ENCODE measurements around the gene NPHP4. TPM values are rescaled to one million over a fixed set of nuclear protein-coding genes. Genes with fewer than 3 reads are reported as not detected.

The NPHP4 gene
- total RNA-seq, 1 donor from 2014 or later = 33.2 TPM

DNA sequence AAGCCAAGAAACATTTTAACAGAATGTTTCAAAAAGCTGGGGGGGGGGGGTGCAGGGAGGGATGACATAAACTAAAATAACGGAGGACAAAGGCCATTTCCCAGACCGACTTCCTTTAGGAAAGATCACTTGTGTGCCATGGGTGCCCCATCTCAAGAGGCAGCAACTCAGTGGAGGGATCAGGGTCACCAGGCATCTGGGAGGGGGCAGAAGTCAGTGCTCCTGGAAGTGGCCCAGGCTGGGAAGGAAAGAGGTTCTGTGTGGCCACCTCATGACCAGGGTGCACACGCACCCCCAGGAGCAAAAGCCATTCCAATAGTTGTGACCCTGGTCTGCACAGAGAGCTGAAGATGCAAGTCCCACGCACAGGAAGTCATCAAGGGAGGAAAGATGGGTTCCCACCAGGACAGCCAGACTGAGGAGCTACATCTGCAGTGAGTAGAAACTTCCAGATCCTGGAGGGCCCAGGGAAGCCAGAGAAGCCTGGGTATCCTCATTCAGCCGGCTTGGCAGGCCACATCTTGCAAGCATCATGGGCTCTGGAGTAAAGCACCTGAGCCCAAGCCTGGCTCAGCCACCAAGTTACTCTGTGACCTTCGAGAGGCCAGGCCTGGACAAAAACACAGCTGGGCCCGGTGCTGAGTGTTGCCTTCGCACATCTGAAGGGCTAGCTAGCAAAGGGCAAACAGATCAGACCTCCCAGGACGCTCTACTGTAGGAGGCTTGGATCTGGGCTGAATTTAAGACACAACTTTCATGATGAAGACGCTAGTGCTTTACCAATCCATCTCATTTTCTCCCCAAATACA lies 36.0 kb downstream of the NPHP4 start:
- DNase-seq (ENCODE audit: low read depth, low spot score) = no peak

DNA sequence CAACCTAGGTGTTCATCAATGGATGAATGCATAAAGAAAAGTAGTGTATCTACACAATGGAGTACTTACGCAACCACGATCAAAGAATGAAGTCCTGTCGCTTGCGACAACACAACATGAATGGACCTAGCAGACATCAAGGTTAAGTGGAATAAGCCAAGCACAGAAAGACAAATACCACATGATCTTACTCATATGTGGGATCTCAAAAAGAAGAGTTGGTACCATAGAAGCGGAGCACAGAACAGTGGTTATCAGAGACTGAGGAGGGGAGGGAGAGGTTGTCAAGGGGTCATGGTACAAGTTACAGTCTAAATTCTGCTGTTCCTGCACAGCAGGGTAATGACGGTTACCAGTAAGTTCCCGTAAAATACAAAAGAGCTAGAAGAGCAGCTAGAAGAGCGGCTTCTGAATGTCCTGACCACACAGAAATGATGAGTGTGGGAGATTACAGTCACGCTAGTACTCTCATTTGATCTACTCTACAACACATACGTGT lies 36.7 kb downstream of the NPHP4 start:
- Mint-ChIP-seq H3K4me3 (no peak overlapping the region), H3K4me1 (no peaks in the 10 kb centered on the region), H3K27me3 (ENCODE audit: low read depth) (no peaks in the 10 kb centered on the region), H3K27ac (ENCODE audit: unreplicated experiment) (no peak overlapping the region), H3K36me3 (ENCODE audit: low read depth) (peaks cover 20% of the 10 kb centered on the region), H3K9me3 (no peaks in the 10 kb centered on the region)
- TF ChIP-seq, protein P1, sequence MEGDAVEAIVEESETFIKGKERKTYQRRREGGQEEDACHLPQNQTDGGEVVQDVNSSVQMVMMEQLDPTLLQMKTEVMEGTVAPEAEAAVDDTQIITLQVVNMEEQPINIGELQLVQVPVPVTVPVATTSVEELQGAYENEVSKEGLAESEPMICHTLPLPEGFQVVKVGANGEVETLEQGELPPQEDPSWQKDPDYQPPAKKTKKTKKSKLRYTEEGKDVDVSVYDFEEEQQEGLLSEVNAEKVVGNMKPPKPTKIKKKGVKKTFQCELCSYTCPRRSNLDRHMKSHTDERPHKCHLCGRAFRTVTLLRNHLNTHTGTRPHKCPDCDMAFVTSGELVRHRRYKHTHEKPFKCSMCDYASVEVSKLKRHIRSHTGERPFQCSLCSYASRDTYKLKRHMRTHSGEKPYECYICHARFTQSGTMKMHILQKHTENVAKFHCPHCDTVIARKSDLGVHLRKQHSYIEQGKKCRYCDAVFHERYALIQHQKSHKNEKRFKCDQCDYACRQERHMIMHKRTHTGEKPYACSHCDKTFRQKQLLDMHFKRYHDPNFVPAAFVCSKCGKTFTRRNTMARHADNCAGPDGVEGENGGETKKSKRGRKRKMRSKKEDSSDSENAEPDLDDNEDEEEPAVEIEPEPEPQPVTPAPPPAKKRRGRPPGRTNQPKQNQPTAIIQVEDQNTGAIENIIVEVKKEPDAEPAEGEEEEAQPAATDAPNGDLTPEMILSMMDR (conservative IDR thresholded peaks at IDR 0.05) = no peak
- DNase-seq (ENCODE audit: low read depth, low spot score) = no peak

More for the DNA sequence above, 36.0 kb downstream of the NPHP4 start:
- Mint-ChIP-seq H3K36me3 (ENCODE audit: low read depth) (peaks cover 18% of the 10 kb centered on the region), H3K9me3 (no peaks in the 10 kb centered on the region), H3K27me3 (ENCODE audit: low read depth) (no peaks in the 10 kb centered on the region), H3K4me1 (no peaks in the 10 kb centered on the region), H3K27ac (ENCODE audit: unreplicated experiment) (no peak overlapping the region), H3K4me3 (no peak overlapping the region)
- TF ChIP-seq, protein P1 (conservative IDR thresholded peaks at IDR 0.05) = no peak

DNA sequence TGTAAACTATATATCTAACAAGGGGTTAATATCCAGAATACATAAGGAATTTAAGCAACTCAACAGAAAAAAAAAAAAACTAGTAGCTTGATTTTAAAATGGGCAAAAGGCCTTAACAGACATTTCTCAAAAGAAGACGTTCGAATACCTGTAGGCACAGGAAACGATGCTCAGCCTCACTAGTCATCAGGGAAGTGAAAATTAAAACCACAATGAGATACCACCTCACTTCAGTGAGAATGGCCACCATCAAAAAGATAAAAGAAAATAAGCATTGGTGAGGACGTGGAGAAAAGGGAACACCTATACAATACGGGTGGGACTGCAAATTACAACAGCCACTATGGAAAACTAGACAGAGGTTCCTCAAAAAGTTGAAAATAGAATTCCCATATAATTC lies 37.3 kb downstream of the NPHP4 start:
- Mint-ChIP-seq H3K4me3 (no peak overlapping the region), H3K27me3 (ENCODE audit: low read depth) (no peaks in the 10 kb centered on the region), H3K27ac (ENCODE audit: unreplicated experiment) (no peak overlapping the region), H3K4me1 (no peaks in the 10 kb centered on the region), H3K9me3 (no peaks in the 10 kb centered on the region), H3K36me3 (ENCODE audit: low read depth) (peaks cover 16% of the 10 kb centered on the region)
- TF ChIP-seq, protein P1 (conservative IDR thresholded peaks at IDR 0.05) = no peak
- no peak for DNase-seq (ENCODE audit: low read depth, low spot score)

DNA sequence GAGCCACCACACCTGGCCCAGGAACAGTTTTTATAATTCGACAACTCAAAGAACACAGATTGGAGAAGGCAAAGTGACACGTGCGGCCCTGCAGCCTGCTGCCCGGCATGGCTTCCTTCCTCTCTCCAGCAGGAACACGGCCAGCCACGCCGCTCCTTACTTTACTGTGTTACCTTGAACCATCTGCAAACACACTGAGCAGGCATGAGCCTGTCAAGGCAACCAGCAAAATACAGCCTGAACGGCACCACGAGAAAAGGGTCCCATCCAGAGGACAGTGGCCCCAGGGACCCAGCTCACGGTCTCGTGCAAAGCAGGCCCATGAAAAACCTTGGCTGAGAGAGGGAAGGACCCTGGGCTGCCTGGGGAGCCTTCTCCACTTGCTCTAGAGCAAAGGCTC lies 38.8 kb downstream of the NPHP4 start:
- TF ChIP-seq, protein P1 (conservative IDR thresholded peaks at IDR 0.05) = no peak
- Mint-ChIP-seq H3K27ac (ENCODE audit: unreplicated experiment) (no peak overlapping the region), H3K36me3 (ENCODE audit: low read depth) (peaks cover 21% of the 10 kb centered on the region)

DNA sequence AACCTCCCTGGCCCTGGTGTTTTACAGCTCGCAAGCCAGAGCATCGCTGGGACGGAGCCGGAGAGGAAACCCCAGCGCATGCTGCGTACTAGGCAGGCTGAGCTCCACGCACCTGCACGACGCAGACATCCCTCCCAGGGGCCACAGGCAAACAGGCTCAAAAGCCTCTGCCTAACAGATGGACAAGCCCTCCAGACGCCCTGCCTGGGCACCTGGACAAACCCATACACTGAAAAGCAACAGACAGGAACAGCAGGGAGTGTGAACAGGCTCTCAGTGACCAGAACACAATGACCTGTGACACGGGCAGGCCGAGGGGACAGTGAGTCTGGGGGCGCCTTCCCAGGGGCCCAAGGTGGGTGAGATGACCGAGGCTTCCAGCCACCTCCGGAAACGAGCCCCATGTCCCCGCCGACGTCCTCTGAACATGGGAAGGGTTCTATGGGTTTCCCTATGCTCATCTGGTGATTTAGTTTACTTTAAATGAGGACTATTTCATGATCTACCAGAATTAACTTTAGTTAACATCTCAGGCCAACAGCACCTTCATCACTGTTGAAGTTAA lies 40.3 kb downstream of the NPHP4 start:
- H3K27ac Mint-ChIP-seq (ENCODE audit: unreplicated experiment) = no peak overlapping the region
- TF ChIP-seq, protein P1 (conservative IDR thresholded peaks at IDR 0.05) = no peak

More for the DNA sequence above, 38.8 kb downstream of the NPHP4 start:
- Mint-ChIP-seq H3K4me3 (no peak overlapping the region), H3K27me3 (ENCODE audit: low read depth) (no peaks in the 10 kb centered on the region), H3K4me1 (no peaks in the 10 kb centered on the region), H3K9me3 (no peaks in the 10 kb centered on the region)
- no peak for DNase-seq (ENCODE audit: low read depth, low spot score)

More for the DNA sequence above, 40.3 kb downstream of the NPHP4 start:
- no peaks in the 10 kb centered on the region for H3K4me1 Mint-ChIP-seq
- no peak for DNase-seq (ENCODE audit: low read depth, low spot score)
- H3K9me3 Mint-ChIP-seq = no peaks in the 10 kb centered on the region
- peaks cover 20% of the 10 kb centered on the region for H3K36me3 Mint-ChIP-seq (ENCODE audit: low read depth)
- H3K4me3 Mint-ChIP-seq = no peak overlapping the region
- H3K27me3 Mint-ChIP-seq (ENCODE audit: low read depth) = no peaks in the 10 kb centered on the region

All from neural crest cell (in vitro differentiated cells).